Measurements from ENCODE around the gene CACHD1. TPM values are rescaled to one million over a fixed set of nuclear protein-coding genes. Genes with fewer than 3 reads are reported as not detected.
A peak's percentile ranks its signal among the peaks of the same experiment; 100 is the strongest.
"Not testable (repeated sequence)": the region's sequence is repeated elsewhere in the genome, so short reads cannot be mapped to it uniquely, and the experiment has no call there.

The CACHD1 gene
- total RNA-seq, 1 donor from 2014 or later, result 16.7 TPM

DNA sequence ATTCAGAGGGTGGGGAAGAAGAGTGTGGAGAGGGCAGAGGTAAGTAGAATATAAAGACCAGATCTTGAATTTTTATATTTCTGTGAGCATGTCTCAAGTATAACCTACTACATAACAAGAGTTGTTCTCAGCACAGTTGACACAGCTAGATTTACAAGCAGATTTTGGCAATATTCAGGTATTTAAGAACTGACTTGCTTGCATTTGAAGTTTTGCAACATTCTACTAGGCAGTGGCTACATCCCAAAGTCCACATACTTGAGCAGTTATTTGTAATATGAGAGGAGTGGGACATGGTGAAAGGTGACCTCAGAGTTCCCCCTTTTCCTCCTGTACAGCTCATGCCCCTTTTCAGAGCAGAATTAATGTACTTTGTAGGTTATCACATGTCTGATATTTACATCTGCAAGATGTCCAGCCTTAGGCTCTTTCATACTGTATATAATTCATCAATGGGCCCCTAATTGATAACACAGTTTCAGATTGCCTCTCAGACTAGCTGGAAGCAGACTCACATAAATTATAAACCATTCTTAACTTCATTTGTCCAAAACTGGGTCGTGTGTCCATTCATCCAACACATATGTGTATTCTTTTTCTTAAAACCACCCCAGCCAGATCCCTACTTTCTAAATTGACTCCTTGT lies 138.2 kb downstream of the CACHD1 start:
- ATAC-seq (no peak), DNase-seq (ENCODE audit: low spot score) (no peak)
- intact Hi-C loops (cut with DNase I), result no loop called here

DNA sequence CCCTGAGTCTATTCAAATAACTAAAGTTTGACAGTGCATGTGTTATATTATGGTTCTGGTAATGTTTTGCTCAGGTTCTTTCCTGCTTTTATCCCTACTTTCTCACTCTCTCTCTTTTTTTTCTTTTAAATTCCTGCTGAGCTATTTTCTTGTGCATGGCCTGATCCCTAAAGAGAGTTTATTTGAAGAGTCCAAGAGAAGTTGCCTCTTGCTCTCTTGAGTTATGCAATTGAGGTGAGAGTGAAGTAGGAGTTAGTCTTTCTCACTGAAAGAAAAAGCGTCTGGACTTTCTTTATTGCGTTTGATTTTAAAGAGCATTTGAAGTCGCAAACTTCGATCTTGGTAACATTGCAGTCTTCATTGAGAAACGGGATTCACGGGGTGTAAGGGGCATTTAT lies 138.7 kb downstream of the CACHD1 start:
- DNase-seq (ENCODE audit: low spot score) (no peak), ATAC-seq (no peak)
- intact Hi-C loops (cut with DNase I), result no loop called here

DNA sequence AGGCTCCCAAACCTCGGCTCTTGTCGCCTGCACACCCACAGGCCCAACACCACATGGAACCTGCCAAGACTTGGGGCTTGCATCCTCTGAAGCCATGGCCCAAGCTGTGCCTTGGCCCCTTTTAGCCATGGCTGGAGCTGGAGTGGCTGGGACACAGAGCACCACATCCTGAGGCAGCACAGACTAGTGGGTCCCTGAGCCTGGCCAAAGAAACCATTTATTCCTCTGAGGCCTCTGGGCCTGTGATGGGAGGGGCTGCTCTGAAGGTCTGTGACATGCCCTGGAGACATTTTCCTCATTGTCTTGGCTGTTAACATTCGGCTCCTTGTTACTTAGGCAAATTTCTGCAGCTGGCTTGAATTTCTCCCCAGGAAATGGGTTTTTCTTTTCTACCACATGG lies 141.0 kb downstream of the CACHD1 start:
- ATAC-seq; intact Hi-C loops (cut with DNase I); DNase-seq (ENCODE audit: low spot score): not testable (repeated sequence)

DNA sequence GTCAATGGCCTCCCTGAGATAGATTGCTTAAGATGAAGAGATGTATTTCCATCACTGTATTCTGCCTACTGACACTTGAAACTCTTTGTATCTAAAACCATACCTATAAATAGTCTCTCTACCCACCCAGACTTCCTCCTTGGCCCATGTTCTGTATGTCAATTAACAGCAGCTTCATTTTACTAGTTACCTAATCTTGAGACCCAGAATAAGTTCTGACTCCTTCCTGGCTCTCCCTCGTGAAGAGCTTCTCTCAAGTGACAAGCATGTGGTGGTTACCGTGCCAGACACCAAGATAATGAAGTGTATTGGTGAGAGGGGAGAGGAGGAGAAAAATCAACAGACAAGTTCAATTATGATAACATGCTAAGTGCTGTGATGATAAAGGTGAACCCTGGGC lies 146.1 kb downstream of the CACHD1 start:
- intact Hi-C loops (cut with DNase I), result no loop called here
- no peak for ATAC-seq
- no peak for DNase-seq (ENCODE audit: low spot score)

DNA sequence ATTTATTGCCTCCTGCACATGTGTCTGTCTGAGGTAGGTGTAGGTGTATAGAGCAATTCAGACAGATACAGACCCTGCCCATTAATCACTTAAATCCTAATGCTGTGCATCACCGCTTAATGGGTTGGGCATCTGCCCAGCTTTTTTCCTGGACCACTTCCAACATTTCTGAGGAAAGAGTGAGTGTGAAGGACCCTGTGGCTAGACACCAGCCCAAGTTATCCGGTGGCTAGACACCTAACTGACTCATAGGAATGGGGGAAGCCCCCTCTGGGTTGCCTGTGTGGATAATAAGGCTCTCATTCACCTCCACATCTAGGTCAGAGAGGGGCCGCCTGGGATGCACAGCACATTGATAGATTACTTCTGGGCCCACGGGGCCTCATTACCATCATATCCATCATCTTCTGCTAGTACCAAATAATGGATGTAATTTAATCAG lies 153.8 kb downstream of the CACHD1 start:
- intact Hi-C loops (cut with DNase I), result no loop called here
- no peak for DNase-seq (ENCODE audit: low spot score)
- peak; percentile 34 for ATAC-seq

DNA sequence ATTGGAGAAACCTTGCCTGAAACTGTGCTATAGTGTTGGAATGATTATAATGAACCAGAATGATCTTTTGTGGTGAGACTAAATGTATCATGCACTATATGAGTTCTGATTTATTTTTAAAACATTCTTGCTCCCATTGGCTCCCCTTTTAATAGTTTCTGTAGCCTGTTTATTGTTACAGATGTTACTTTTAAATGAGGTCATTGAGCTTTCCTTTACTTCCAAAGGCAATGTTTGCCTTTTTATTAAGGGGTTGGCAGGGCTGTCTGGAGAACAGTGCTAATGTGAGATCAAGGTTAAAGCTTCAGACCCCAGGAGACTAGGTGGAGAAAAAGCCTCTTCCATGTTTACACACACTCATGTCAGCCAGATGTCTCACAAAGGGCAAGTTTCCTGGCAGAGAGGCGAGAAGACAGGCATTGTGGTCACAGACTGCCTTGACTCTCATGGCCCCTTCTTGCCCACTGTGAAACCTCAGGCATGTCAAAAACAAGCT lies 154.3 kb downstream of the CACHD1 start:
- ATAC-seq (peak; percentile 94), DNase-seq (ENCODE audit: low spot score) (no peak)
- intact Hi-C loops (cut with DNase I), result no loop called here

DNA sequence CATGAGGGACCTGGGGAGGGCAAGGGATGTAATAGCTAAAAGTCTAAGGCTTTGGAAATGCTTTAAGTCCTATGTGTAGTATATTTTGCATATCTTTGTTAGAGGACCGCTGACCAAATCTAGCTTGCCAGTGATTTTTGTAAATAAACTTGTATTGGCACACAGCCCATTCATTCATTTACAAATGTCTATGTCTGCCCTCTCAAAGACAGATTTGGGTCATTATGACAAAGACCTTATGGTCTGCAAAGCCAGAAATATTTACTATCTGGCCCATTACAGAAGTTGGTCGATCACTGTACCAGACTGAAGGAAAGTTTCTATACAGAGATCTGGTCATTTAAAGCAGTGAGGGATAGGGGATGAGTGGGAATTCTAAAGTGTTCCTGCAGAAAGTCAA lies 154.9 kb downstream of the CACHD1 start:
- no peak for ATAC-seq
- intact Hi-C loops (cut with DNase I), result no loop called here
- DNase-seq (ENCODE audit: low spot score), result no peak

DNA sequence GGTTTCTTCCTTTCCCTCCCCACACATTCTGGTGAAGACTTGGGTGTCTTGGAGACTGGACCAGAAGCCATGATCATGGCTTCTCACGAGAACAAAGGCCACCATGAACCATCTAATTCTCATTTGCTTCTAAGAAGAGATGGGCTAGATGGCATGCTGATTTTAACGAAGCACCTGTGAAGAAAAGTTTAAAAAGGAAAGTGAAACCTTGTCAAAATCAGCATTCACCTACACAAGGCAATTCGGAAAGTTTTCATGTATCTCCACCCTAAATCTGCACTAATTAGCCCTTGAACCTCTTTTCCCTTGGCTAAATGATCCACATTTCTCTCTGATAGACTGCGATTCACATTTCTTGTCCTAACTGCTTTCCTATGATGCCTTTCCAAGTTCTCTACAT lies 160.7 kb downstream of the CACHD1 start:
- no peak for ATAC-seq
- no peak for DNase-seq (ENCODE audit: low spot score)
- intact Hi-C loops (cut with DNase I), result no loop called here

DNA sequence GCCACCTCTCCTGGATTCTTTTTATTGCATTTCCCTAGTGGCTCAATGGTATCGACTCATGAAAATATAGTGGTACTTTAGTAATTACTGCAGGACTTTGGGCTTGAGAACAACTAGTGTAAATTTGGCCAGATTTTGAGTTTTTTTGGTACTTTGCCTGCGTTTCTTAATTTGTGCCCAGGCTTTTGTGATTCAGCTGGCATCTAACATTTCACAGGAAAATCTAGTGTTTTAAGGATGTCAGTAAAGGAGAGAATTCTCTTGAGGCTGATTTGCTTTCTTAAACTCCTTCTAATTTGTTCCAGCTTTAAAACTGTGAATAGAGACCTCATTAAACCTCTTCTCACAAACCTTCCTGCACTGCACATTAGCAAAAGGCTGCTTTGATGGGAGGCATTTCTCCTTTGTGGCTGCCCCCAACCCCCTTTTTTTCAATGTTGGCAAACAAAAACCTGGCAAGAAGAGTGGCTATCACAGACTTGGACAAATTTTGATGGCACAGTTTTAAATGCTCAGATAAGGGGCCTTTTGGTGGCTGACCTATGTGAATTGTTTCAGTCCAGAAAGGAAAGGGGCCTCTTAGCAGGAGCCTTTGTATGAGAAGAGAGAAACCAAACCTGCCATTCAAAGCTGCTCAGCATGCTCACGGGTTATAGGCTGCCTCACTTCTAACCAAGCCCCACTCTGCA lies 161.6 kb downstream of the CACHD1 start:
- DNase-seq (ENCODE audit: low spot score) (no peak), ATAC-seq (no peak)
- intact Hi-C loops (cut with DNase I), result no loop called here

DNA sequence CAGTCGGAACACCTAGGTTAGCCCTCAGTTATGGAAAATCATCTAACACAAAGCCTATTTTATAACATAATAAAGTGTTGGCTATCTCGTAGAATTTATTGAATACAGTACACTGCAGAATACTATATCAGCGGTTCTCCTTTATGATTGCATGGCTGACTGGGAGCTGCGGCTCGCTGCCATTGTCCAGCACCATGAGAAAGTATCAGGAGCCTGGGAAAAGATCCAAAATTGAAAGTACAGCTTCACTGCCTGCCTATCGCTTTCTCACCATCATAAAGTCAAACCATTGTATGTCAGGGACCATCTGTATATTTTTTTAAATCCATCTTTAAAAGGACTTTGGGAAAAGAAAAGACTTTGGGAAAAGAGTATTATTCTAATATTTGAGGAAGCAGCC lies 163.0 kb downstream of the CACHD1 start:
- no peak for DNase-seq (ENCODE audit: low spot score)
- intact Hi-C loops (cut with DNase I), result no loop called here
- ATAC-seq, result no peak

DNA sequence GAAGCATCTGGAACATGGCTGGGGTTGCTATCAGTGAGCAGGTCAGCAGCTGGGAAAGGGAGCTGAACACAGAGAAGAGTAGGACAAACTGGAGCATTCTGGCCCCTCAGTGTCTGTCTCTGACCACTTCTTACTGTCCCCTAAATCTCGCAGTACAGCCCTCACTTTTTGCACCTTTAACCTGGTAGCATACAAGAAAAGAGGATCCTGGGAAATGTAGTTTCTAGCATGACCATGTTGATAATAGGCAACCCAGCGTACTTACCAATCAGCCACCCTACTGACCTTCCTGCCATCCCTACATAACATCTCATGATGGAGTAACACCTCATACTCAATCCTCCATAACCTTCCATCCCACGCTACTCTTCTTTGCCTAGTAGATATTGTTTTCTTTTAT lies 175.8 kb downstream of the CACHD1 start:
- no peak for ATAC-seq
- intact Hi-C loops (cut with DNase I), result no loop called here
- no peak for DNase-seq (ENCODE audit: low spot score)

DNA sequence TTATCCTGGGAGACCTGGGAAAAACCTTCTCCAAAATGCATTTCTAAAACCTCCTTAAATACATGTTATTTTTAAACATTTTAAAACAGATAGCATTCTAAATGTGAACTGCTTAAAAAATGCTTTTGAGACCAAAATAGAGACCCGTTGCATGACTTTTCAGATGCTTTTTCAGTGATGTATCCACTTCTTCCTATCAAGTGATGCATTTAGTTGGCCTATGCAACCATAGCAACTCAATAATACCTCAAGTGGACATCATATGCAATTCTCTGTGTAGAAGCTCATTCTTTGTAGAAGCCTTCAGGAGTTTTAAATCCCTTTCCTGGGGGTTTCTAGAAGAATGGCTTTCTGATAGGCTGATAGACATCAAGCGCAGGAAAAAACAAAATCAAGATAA lies 180.5 kb downstream of the CACHD1 start:
- DNase-seq (ENCODE audit: low spot score) (no peak), ATAC-seq (no peak)
- intact Hi-C loops (cut with DNase I), result no loop called here

DNA sequence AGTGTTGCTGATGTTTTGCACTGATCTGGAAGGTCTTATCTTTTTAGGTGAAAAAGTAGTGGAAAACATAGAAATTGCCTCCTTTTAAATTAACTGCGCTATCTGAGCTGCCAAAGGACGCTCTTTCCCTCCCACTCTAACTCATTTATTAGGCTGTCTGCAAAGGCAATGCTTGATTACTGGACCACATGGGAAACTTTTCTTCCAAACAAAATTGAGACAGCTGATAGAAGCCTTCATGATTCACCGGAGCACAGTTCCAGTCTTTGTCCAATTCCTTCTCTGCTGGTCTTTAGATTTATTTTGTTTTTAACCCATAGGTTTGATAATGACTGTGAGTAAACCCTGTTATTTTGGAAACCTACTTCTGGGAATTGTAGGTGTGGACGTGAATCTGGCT lies 181.9 kb downstream of the CACHD1 start:
- ATAC-seq, result no peak
- DNase-seq (ENCODE audit: low spot score), result no peak
- intact Hi-C loops (cut with DNase I), result no loop called here

DNA sequence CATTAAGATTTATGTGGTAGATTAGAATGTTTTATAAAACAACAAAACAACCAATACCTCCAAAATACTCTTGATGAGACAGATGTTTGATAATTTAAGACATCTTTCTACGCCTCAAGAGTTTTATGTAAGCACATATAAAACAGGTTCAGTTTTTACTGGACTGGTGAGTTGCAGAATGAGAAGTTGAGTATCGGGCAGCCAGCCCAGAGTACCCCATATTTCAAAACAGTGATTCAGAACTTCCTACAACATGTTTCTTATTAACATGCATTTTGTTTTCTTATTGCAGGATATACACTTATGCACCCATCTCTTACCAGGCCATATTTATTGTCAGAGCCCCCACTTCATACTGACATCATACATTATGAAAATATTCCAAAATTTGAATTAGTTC lies 183.5 kb downstream of the CACHD1 start:
- DNase-seq (ENCODE audit: low spot score), result no peak
- no peak for ATAC-seq
- intact Hi-C loops (cut with DNase I), result no loop called here

DNA sequence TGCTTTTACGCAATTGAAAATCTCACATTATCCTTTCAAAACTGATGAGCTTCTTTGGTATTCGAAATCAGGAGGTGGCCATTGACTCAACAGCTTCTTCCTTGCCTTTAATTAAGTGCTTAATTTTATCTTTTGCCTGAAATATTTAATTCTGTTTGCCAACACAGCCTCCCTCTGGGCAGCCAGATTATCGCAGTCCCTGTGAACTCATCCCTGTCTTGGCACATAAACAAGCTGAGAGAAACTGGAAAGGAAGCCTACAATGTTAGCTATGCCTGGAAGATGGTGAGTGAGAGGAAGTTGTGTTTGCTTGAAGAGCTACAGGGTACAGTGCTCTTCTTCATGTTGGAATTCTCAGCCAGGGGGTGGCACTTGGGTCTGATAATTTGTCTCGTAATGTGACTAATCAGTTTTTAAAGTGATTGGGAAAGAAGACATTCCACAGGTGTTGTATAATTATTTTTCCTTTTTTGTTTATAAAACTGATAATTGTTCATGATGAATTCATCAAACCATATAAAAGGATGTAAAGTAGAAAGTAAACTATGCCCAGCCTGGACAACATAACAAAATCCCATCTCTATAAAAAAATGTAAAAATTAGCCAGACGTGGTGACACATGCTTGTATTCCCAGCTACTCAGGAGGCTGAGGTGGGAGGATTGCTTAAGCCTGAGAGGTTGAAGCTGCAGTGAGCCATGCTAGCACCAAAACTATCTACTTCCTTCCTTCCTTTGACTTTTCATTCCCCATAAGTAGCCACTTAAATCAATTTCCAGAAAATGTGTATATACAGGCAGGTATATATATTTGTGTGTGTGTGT lies 184.8 kb downstream of the CACHD1 start:
- ATAC-seq (no peak), DNase-seq (ENCODE audit: low spot score) (no peak)
- intact Hi-C loops (cut with DNase I), result loop anchor here (5.0 kb wide), 1 partner anchor 1878 kb away; the partner anchor contains the start of gene SGIP1

DNA sequence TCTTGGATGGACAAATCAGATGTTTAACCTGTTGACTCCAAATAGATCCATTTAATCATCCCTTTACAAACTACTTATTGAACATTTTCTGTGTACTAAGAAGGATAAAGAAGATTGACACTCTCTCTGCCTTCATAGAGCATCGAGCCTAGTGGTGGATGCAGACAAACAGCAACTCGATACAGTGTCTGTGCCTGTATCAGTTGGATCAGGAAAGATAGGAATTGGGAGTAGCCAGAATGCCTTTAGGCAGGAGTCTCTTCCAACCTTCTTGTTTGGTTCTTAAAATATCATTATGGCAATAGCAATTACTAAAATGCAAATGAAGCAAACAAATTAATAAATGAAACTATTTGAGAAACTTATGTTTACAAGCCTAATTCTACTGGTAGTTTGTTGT lies 185.9 kb downstream of the CACHD1 start:
- DNase-seq (ENCODE audit: low spot score) (no peak), ATAC-seq (no peak)
- intact Hi-C loops (cut with DNase I), result loop anchor here (5.0 kb wide), 1 partner anchor 1876 kb away; the partner anchor contains the start of gene SGIP1

DNA sequence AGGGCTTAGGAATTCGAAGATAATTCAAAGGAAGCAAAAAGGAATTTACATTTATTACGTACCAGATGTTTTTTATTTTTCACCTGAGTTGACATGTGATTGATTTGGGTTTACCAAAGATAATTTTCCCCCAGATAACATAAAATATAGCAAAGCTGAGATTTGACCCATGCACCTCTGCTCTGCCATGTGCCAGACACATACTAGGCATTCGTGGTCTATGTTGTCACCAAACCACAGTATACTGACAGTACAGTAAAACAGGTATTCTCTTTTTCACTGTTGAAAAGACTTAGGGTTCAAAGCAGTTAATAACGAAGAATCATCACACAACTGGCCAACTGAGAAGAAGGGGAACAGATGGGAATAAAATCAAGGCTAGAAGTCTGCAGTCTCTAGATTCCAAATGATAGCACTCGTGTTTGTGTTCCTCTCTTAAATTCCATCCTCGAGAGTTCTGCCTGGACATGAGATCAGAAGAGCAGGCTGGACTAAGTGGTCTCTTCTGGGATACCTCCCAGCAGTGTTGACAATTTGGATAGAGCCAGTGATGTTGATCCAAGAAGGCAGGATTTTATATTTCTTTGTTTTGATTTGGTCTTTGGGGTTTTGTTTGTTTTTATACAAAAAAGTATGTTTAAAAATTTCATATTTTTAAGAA lies 189.7 kb downstream of the CACHD1 start:
- DNase-seq (ENCODE audit: low spot score) (no peak), ATAC-seq (no peak)
- intact Hi-C loops (cut with DNase I), result loop anchor here (5.0 kb wide), 1 partner anchor 1873 kb away; the partner anchor contains the start of gene SGIP1

DNA sequence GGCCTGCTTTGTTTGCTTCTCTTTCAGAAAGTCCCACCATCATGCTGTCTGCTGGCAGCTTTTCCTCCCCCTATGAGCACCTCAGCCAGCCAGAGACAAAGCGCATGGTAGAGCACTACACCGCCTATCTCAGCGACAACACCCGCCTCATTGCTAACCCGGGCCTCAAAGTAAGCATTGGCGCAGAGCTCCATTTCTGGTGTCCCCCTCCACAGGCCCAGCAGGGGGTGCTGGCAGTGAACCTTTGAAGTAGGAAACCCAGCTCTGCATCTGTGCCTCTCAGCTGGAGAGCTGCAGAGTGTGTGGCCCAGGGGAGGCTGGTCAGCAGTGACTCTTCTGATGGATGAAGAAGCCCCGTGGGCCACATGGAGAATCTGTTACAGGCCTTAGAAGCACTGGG lies 193.7 kb downstream of the CACHD1 start:
- DNase-seq (ENCODE audit: low spot score) (no peak), ATAC-seq (no peak)
- intact Hi-C loops (cut with DNase I), result no loop called here

DNA sequence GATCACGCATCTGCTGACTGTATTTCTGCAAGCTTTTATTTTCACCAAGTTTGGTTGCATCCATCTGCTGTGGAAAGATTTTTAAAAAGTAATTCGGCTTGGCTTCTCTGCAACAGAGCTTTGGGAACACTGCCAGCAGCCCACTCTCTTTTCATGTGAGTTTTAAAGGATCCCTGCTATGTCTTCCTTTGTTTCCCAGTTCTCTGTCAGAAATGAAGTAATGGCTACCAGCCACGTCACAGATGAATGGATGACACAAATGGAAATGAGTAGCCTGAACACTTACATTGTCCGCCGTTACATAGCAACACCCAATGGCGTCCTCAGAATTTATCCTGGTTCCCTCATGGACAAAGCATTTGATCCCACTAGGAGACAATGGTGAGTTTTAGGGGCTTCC lies 194.4 kb downstream of the CACHD1 start:
- DNase-seq (ENCODE audit: low spot score) (no peak), ATAC-seq (no peak)
- intact Hi-C loops (cut with DNase I), result no loop called here

Data from sciatic nerve (tissue), 2 donors.